HG03571 (cell line): ENCODE results near the gene EVX2.

Experiments
- ATAC-seq: cut with Tn5 transposase; IDR thresholded peaks from one replicate; pipeline ENCODE4 v1.9.1; 2021; ENCODE audit not compliant: unreplicated experiment

Gene EVX2

DNA sequence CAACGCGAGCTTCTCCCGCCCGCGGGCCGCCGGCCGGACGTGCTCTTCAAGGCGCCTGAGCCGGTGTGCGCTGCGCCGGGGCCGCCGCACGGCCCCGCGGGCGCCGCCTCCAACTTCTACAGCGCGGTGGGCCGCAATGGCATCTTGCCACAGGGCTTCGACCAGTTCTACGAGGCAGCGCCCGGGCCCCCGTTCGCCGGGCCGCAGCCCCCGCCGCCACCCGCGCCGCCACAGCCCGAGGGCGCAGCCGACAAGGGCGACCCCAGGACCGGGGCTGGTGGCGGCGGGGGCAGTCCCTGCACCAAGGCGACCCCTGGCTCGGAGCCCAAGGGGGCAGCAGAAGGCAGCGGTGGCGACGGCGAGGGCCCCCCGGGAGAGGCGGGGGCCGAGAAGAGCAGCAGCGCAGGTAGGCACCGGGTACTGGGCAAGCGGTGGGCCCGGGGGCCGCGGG is 24.0 kb upstream of the EVX2 start:
- no peak for ATAC-seq

DNA sequence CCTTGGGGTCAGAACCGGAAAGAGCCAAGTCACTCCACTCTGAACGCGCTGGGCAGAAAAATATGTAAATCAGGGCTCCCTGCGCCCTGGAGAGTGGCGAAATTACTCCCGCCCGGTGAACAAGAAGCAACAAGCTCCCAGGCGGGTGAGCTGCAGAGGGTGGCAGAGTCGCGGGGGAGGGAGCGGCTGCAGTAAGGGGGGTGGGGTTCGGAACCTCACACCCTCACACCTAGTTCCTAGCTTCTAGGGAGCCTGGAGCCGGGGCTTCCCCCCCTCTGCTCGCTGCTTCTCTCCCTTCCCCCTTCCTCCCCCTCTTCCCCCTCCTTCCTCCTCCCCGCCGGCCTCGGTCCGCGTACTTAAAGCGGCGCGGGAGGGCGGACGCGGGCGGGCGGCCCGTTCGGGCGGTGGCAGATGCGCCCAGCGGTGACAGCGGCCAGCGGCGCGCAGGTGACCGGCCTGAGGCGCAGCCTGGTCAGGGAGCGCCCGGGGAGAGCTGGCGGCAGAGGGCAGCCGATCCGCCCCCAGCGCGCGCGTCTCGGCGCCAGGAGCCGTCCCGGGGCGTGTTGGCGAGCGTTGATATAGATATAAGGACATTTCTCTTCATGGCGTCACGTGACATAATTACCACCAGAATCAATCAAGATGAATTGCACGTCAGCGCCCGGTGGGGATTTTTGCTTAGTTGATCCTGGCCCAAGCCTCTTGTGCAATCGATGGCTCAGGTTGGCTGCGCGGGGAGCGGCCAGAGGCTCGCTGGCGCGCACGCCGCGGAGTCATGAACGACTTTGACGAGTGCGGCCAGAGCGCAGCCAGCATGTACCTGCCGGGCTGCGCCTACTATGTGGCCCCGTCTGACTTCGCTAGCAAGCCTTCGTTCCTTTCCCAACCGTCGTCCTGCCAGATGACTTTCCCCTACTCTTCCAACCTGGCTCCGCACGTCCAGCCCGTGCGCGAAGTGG is 23.1 kb upstream of the EVX2 start, which contains the start of gene HOXD11:
Gene HOXD11, plus strand, starts transcription at position 700 of the 959 bp plus-strand sequence. Its CDS starts 76 bp downstream, at position 776.
- ATAC-seq = no peak

DNA sequence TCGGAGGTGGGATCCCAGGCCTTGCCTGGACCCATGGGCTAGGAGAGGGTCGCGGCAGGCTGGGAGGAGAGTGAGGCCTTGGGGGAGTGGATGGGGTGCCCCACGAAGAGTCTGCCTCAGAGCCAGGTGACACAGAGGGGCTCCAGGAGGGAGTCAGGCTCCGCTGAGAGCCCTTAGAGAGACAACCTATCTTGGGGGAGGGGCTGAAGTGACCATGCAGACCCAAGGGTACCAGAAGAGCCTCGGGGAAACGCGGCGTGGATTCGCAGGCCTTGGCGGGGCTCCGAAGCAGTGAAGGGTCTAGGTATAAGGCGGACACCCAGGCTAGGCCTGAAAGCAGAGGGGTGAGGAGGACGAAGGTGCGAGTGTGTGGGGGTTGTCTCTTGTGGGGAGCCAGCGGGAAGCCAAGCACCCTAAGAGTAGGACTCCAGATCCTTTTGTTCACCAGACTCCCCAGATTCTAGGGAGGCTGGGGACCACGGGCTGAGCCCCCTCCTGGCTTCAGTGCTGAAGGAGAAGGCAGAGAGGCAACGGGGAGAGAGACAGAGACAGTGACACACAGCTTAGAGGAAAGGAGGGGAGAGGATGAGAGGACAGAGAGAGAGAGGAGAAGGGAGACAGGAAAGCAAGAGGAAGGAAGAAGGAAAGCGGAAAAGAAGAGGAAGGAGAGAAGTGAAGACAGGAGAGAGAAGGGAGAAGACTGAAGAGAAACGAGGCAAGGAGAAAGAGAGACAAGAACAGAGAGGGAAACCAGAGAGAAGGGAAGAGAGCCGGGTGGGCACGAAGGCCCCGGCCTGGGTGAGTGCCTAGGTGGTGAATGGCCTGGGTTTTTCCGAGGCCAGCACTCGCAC is 22.2 kb upstream of the EVX2 start:
- ATAC-seq = no peak

DNA sequence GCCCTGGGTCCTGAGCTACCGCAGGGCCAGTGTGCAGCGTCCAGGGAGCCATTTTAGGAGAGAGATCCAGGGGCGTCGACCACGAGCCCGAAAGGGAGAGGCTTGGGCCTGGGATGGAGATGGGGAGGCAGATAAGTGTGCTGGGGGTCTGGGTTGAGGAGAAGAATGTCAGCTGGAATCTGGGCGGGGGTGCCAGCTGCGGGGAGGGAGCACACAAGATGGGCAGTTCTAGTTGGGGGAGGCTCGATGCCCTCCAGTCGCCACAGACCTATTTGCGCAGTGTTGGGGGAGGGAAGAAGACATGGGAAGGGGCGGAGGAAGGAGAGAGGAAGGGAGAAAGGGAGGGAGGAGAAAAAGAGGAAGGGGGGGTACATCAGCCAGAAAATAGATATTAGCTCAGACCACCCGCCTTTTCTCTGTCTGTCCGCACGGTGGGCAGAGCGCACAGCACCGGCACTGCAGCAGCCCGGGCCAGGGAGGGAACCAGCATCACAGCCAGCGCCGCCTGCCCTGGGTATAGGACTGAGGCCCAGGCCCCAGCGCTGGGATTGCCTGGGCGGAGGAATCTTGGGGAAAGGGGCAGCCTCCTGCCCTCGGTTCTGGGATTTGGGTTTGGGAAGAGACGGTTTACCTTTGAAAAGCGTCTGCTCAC is 21.4 kb upstream of the EVX2 start:
- ATAC-seq = no peak

DNA sequence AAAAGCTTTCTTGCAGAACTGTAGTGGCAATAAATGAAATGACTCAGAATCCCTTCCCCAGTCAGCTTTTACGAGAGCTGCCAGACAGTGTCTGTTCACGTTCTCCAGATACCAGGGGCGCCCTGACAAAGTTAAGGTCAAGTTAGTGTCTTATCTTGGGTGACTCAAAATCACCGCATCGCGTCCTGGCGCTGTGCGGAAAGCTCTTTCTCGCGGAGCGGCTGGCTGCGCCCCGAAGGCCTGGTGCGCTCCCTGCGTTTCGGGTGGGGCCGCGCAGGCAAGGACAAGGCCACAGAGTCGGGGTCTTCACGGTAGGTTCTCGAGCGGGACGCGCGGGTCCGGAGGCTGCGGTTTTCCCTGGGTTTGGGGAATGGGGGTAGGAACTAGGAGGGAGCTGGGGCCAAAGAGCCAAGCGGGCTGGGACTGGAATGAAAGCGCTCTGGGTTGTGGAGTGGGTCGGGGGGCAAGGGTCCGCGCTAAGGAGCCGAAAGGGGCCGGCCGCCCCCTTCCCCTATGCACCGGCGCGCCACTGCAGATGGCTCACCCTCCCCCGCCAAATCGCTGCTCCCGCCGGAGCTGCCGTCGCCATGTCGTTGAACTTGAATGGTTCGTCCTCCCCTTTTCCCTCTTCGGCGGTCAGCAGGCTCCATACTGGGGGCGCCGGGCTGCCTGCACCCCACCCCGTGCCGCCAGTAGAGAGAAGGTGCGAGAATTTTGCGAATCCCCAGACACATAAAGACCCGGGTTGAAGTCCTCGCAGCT is 20.7 kb upstream of the EVX2 start:
- no peak for ATAC-seq

DNA sequence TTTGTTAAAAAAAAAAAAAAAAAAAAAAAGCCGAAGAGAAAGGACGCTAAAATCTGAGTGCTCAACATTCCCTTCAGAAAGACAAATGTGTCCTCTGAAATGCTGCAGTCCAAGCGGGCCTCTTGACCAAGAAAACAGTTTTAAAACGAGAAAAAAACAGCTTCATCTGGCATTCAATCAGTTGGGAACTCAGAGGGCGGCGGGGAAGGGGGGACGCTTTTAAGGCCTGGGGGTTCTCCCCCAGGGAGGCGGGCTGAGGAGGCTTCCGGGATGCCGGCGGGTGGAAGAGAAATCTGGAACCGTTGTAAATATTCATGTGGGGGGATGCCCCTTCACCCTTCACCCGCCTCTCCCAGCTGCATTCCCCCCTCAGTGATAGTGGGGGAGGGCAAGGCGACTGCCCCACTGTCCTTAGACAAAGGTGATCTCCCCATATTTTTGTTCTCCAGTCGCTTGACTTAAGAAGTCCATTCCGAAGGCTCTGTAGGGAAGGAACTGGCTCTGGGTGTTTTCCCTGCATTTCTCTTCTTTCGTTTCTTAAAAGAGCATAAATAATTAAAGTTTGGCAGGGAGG is 20.1 kb upstream of the EVX2 start:
- ATAC-seq = no peak

DNA sequence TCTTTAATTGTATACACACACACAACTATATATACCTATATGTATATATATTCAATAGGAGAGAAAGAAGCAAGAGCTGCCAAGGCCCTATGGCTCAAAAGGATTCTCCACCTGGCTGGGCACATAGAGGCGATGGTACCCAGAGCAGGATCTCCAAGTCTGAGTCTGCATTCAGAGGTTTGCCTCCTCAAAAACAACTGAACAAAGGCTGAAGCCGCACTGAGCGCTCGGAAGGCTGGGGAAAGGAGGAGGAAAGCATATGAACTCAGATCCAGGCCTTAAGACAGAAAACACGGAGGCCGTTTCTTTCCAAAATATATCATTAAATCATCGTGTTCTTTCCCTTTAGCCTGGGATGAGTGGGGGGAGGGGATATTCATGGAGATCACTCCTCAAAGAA is 19.4 kb upstream of the EVX2 start:
- ATAC-seq = no peak

DNA sequence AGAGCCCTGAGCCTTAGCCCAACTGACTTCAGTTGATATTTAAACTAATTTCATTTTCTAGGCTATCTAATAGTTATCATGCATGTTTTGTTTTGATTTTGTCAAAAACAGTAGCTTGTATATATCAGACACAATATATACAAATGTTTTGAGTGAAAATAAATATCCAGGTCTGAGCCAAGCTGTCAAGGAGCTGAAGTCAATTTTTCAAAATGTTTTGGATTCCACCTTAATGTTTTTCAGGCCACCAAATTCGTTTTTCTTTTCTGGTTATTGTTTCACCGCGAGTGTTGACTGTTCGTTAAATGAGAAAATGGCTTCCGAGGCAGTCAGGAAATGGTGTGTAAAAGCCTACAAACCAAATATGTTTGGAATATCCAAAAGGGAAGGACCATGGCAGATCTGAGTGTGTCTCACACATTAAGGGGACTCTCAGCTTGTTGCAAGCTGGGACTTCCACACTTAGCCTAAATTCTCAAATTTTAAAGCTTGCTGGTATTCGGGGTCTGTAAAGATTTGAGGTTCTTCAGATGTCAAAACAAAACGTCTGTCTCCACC is 18.6 kb upstream of the EVX2 start:
- ATAC-seq = no peak

DNA sequence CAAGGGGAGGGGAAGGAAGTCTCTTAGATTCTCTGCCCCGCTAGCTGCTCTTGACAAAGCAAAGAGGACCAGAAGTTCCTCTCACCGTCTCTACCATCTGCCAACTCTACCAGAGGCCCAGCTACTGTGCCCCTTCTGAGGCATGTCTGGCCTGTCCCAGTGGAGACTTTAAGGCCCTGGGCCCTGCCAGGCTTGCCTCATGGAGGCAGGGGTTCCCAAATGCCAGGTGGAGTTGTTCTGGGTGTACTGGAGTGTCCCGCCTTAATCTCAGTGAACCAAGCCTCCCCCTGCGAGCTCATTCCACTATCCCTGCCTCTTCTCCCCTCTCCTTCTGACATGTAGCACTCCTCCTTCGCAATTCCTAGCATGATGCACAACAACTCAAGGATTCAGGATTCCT is 18.1 kb upstream of the EVX2 start:
- ATAC-seq = no peak

DNA sequence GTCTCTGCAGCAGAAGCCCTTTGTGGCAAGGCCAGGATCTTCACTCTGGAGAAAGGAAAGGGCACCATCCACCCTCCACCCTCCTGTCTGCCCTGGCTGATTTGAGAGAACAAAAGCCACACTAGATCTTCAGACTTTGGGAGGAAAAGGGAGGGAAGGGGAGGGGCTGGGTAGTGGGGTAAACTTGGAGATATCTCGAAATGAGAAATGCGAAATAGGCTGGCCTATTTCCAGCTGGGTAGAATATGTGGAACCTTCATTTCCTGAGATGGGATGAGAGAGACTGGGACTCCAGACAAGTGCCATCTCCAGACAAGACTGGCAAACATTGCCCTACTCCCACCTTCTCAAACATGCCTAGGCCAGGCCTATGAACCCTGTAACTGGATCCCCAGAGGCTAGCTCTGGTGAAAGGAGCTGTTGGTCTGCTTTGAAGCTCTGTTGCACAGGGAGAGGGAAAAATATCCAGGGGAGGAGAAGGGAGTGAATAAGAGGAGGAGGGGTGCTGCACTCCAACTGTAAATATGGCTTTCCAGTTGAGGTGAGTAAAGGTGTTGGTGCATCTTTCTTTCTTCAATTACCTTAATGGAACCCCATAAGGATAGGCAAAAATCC is 17.6 kb upstream of the EVX2 start:
- ATAC-seq = no peak

DNA sequence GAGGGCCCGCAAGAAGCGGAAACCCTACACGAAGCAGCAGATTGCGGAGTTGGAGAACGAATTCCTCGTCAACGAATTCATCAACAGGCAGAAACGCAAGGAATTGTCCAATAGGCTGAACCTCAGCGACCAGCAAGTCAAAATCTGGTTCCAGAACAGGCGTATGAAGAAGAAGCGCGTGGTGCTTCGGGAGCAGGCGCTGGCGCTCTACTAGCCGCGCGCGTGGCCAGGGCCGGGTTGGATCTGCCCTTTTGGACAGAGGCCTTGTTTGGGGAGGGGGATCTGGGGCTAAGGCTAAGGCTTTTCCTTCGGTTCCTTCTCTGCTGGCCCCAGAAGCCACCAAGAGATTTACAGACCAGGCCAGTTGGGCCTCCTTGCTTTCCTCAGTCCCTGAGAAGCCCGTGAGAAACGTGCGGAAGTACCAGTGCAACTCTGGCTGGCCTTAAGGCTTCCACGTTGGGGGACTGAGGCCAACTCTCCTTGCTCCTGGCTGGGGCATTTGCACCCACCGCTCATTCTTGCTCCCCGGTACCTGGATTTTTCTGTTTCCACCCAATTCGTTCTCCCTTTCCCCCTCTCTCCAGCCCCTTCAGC is 16.9 kb upstream of the EVX2 start:
- ATAC-seq = no peak

DNA sequence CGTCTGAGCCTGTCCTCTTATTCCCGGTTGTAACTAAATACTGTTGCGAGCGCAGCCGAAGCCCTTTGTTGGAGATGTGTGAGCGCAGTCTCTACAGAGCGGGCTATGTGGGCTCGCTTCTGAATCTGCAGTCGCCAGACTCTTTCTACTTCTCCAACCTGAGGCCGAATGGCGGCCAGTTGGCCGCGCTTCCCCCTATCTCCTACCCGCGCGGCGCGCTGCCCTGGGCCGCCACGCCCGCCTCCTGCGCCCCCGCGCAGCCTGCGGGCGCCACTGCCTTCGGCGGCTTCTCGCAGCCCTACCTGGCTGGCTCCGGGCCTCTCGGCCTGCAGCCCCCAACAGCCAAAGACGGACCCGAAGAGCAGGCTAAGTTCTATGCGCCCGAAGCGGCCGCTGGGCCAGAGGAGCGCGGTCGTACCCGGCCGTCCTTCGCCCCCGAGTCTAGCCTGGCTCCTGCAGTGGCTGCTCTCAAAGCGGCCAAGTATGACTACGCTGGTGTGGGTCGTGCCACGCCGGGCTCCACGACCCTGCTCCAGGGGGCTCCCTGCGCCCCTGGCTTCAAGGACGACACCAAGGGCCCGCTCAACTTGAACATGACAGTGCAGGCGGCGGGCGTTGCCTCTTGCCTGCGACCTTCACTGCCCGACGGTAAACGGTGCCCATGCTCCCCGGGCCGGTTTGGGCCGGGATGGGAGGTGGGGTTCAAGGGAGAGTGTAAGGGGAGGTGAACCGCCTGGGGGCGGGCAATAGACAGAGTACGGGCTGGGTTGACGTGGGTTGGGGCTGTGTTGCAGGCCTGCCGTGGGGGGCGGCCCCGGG is 16.2 kb upstream of the EVX2 start, which contains the start of gene HOXD12:
Gene HOXD12, plus strand, starts transcription at position 68 of the 819 bp plus-strand sequence. Its CDS starts 7 bp downstream, at position 75.
- ATAC-seq = no peak

DNA sequence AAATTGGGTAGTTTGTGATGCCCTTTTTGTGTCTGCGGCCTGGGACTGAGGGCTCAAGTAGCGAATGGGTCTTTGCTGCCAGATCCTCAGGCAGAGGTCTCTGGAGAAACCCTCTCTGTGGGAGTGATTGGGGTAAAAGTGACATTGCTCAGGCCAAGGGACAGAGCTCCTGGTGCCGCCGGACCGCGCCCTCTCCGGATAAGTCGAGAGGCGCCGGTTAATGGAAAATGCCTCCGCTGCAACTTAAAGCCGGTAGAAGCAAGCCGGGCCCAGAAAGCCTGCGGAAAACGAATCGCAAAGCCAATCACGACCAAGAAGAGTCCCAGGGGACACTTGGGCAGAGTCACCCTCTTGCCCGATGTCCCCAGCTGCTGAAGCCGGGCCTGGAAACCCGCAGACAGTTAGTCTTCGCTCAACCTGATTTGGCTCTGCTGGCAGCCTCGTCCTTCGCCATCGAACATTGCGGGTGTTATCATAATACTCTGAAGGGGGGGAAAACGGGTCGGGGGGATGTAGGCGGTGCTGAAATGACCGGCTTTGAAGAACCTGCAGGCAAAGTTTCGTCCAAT is 15.5 kb upstream of the EVX2 start:
- no peak for ATAC-seq

DNA sequence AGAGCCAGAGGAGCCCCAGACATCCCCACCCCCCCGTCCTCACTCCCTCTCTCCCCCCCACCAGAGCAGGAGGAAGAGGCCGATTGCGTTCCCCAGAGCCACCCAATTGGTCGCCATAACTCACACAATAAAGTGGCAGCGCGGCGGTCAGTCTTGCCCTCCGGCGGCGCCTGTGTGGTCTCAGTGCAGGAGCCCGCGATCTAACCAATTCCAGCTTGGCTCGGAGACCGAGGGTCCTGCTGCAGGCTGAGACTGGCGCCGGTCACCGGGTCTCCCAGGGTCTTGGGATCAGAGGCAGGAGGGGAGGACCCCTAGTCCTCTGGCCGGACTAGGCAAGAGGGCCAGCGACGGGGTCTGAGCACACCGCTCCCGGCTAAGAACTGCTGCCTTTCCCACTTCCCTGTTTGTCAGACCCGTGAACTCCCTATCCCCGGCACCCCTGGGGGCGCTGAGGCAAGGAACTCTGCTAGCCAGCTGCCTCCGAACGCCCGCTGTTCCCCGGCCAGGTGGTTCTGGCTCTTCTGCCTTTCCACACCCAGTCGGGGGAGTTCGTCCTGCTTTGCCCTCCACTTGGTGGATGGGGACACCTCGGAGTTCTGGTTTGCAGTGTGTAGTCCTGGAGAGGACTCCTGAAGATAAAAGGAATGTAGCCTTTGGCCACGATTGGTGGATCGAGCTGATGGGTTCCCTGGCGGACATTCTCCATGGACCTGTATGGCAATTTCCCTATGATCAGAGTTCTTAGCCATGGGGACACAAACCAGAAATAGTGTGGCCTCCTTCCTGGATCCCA is 14.8 kb upstream of the EVX2 start:
- no peak for ATAC-seq

DNA sequence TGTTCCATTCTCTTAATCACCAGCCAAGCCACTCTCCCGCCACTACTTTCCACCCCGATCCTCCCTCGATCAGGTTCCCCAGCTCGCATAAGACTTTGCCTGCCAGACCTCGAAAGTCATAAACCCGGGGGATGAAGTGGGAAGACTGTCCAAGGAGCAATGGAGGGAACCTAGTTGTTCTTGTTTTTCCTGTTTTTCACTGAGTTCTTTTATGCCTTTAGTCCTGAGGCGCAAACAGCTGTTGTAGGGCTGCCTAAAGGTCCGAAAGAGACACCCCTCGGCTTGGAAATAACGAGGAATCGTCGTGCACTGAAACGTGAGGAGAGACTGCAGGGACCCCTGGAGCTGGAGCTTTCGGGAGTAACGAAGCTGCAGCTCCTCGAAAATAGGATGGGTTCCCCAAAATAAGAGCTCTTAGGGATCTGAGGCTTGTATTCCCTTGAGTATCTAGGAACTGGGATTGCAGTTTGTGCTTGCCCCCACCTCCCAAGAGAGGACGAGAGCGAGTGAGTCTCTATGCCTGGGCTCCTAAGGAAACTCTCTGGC is 14.1 kb upstream of the EVX2 start:
- ATAC-seq = no peak

DNA sequence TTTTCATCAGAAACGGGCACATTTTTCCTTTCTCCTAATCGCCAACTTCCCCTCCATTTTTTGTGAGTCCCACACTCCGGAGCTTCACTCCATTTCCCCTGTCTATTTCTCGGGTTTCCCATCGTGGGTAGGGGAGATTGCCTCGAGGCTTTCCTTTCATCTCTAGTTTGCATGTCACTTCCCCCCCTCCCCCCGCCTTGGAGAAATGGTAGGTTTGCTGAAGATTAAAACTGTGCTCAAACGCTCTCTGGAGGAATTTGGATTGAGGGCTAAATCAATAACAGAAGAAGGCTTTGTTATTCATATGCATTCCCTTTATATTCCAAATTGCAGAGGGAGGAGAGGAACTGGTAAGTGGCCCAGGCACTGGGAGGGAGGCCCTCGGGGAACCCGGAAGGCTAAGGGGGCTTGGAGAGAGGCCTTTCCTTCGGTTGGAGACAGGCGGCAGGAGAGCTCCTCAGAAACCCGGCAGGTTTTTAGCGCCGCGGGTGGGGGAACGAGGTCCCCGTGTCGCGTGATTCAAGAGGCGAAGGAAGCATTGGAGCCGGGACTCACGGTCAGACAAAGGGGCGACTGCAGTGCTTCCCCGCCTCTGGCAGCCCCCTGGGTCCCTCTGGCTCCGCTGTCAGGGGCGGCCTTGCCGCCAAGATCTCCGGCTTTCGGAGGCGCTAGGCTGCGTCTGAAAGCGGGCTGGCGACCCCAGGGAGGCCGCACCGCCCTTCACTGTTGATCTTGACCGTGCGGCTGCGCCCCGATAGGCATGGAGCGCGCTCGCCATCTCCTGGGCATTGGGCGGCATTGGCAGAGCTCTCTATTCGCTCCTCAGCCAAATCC is 13.4 kb upstream of the EVX2 start:
- no peak for ATAC-seq
